Activated CD8-positive, alpha-beta memory T cell treated with anti-CD3 and anti-CD28 coated beads, Interleukin-2, amount 50 U/mL, for 24 hours (primary cell): Measurements from ENCODE around the gene SPIN2A.
"Not testable (repeated sequence)": the region's sequence is repeated elsewhere in the genome, so short reads cannot be mapped to it uniquely, and the experiment has no call there.

ENCODE experiments used
- DNase-seq: peaks from one replicate; pipeline ENCODE4 v3.0.0-alpha.2; 2020; ENCODE audit errors: extremely low read depth

Gene SPIN2A

DNA sequence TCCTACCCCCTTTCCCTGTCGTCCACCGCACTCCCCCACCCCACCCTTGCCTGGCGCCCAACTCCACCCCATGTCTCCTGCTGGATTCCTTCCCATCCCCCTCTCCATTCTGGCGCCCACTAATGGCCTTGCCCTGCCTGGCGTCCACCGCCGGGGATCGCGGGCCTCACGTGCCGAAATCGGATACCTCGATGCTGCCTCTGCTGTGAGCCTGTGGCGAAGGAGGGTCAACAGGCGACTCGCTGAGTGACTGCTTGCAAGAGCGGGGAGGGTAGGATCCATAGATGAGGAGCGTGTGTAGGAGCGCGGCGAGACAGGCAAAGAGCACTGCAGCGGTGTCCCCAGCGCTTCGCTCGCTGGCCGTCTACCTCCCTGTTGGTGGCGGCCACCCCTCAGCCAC, at the start of gene SPIN2A:
TSS of gene SPIN2A (minus strand) at position 325 of the 400 bp plus-strand sequence. CDS start 800 bp downstream, outside the sequence.
- DNase-seq, result not testable (repeated sequence)

GRCh38 chrX:57178605-57179004, 41.4 kb upstream of the SPIN2A start:
- no peak for DNase-seq

GRCh38 chrX:57177070-57177469, 39.9 kb upstream of the SPIN2A start:
- DNase-seq, result no peak

DNA sequence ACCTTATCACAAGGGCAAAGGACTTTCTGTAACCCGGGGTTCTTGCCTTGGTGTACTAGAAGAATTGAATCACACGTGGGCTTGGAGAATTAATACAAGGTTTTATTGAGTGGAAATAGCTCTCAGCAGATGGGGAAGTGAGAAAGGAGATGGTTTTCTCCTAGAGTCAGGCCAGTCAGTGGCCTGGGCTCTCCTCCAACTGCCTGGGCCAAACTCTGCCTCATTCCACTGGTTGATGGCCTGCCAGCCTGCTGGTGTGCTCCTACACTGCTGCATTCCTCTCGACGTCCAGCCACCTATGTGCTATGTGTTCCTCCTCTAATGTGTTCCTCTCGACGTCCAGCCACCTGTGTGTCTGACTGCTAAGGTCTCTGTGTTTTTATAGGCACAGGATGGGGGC, 35.3 kb upstream of the SPIN2A start:
- no peak for DNase-seq

GRCh38 chrX:57156397-57157049, 19.3 kb upstream of the SPIN2A start:
- no peak for DNase-seq

- DNase-seq, result no peak
Measured at GRCh38 chrX:57155171-57155570, 18.0 kb upstream of the SPIN2A start.

DNA sequence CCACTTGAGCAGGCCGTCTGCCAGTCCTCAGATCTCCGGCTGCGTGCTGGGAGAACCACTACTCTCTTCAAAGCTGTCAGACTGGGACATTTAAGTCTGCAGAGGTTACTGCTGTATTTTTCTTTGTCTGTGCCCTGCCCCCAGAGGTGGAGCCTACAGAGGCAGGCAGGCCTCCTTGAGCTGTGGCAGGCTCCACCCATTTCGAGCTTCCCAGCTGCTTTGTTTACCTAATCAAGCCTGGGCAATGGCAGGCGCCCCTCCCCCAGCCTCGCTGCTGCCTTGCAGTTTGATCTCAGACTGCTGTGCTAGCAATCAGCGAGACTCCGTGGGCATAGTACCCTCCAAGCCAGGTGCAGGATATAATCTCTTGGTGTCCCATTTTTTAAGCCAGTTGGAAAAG, 15.0 kb upstream of the SPIN2A start:
- DNase-seq, result not testable (repeated sequence)

DNA sequence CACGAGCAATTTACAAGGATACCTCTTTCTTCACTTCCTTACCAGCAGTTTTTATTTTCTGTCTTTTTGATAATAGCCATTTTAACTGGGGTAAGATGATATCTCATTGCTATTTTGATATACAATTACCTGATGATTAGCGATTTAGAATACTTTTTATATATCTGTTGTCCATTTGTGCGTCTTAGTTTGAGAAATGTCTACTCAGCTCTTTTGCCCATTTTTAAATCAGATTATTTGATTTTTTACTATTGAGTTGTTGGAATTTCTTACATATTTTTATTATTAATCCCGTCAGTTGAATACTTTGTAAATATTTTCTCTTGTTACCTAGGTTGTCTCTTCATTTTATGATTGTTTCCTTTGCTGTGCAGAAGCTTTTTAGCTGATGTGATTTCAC, 1.5 kb upstream of the SPIN2A start:
- no peak for DNase-seq

- DNase-seq, result no peak
Measured at GRCh38 chrX:57137501-57137900, 304 bp upstream of the SPIN2A start.

GRCh38 chrX:57136589-57136988, 608 bp downstream of the SPIN2A start:
- DNase-seq, result not testable (repeated sequence)

DNA sequence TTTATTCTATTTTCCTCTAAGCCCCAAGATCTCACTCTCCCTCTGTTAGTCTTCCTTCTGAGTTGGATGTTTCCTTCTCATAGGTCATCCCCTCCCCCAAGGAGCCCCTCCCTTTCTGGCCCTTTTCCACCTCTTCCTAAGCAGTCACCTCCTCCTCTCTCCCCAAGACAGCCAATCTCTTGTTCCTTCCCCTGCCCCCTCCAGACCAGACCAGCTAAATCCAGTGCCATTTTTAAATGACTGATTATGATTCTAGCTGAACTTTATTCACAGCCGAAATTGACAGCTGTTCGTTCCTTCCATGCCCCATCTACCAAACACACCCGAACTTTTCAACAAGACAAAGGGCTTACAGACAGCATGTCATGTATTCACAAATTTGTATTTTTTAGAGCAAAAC, 1.9 kb downstream of the SPIN2A start:
- no peak for DNase-seq

- no peak for DNase-seq
Measured at GRCh38 chrX:57134702-57135101, 2.5 kb downstream of the SPIN2A start.

DNA sequence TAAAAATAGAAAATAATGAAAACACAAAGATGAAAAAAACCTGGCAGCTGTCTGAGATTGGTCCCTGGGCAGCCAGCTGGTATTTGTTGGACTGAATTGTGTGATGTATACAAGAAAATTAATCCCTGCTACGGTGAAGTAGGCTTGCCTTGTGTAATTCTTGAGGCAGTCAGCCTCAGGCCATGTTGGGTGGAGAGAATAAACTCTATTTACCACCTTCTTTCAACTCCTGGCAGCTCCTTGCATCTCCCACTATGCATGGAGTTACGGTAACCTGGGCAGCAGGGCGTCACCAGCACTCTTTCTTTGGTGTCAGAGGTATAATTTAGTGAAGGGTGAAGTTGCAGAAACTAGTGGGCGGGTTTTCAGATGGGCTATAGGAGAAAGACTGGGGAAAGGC, 3.5 kb downstream of the SPIN2A start:
- no peak for DNase-seq

GRCh38 chrX:57133284-57133683, 3.9 kb downstream of the SPIN2A start:
- not testable (repeated sequence) for DNase-seq

- no peak for DNase-seq
Measured at GRCh38 chrX:57132046-57132445, 5.2 kb downstream of the SPIN2A start.

- DNase-seq, result no peak
Measured at GRCh38 chrX:57121816-57122215, 15.4 kb downstream of the SPIN2A start.

- DNase-seq, result peak; percentile 68
Measured at GRCh38 chrX:57121162-57121755, 15.9 kb downstream of the SPIN2A start, which contains the start of gene SPIN2B. Gene SPIN2B (minus strand): TSS chrX:57121548.

- not testable (repeated sequence) for DNase-seq
Measured at GRCh38 chrX:57120619-57121161, 16.5 kb downstream of the SPIN2A start.

- DNase-seq, result no peak
Measured at GRCh38 chrX:57119416-57119815, 17.8 kb downstream of the SPIN2A start.

DNA sequence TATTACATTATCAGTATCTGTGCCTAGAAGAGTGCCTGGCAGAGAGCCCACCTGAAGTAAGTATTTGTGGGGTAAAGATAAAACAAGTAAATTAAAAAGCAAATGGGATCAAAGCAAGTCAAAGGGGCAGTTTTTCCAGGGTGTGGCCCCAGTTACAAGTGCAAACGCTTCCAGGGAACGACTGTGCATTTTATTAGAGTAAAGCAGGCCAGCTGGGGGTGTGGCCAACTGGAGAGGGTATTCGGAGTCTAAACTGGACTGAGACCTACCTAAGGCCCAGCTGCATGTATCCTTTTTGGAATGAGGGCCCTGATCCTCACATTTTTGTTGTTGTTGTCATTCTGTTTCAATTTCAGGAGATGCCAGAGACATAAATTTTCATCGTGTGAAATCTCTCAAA, 19.6 kb downstream of the SPIN2A start:
- DNase-seq, result not testable (repeated sequence)

DNA sequence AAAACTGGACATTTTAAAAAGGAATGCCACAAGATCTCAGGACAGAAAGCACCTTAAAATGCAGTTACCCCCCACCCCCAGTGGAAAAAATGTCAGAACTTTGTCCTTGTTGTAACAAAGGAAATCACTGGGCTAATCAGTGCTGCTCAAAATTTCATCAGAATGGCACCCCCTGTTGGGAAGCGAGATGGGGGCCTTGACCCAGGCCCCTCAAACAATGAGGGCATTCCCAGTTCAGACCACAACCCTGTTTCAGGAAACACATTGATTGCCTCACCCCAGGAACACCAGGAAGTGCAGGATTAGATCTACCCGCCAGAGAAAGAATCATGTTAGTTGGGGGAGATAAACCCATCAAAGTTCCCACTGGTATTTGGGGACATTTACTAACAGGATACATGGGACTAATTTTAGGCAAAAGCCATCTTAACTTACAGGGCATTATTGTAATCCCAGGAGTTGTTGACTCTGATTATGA, 32.2 kb downstream of the SPIN2A start:
- no peak for DNase-seq

DNA sequence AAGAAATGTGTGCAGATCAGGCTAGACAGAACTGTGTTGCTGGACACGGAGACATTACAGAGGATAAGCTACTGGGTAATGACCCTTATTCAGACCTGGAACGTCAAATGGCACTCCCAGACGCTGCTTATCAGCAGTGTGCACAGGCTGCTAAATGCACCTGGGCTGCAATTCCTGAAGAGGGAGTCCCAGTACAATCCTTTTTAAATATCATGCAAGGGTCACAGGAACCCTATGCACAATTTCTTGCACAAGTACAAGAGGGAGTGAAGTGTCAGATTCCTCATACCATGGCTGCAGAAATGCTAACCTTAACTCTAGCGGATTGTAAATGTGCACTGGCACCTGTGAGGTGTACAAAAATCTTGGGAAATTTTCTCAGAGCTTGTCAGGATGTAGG, 32.8 kb downstream of the SPIN2A start:
- DNase-seq, result no peak

DNA sequence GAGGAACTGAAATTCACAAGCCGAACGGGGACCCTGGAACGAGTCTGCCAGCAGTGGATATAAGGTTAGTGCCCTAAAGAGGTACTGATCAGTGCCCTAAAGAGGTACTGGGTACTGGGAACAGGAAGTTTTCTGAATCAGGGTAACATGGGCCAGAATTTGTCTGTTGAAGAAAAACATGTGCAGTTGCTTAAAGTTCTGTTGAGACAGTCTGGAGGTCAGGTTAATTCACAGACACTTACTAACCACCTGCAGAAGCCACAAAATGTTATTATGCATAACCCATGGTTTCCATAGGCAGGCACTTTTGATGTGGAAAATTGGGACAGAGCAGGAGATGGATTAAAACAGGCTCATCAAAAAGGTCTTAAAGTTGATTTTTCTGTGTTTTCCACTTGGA, 33.7 kb downstream of the SPIN2A start:
- no peak for DNase-seq
